Glomerular endothelial cell (primary cell): ENCODE data around the gene GABRR2. TPM values are rescaled to one million over a fixed set of nuclear protein-coding genes. Genes with fewer than 3 reads are reported as not detected.

Source experiments
- DNase-seq: peaks from one replicate; pipeline ENCODE4 v3.0.0-alpha.2; 2011; ENCODE audit warnings: low read depth, low spot score; ENCODE audit errors: extremely low read depth
- total RNA-seq: library from RNA; depleted of rRNA; stranded (reverse); fragments of >200 nt; gene quantifications from 2 replicates; pipeline ENCODE4 v1.2.3, GENCODE V29; 2015

Gene GABRR2
- 0.18 TPM in 1 of 2 replicates, not detected in the other for total RNA-seq

DNA sequence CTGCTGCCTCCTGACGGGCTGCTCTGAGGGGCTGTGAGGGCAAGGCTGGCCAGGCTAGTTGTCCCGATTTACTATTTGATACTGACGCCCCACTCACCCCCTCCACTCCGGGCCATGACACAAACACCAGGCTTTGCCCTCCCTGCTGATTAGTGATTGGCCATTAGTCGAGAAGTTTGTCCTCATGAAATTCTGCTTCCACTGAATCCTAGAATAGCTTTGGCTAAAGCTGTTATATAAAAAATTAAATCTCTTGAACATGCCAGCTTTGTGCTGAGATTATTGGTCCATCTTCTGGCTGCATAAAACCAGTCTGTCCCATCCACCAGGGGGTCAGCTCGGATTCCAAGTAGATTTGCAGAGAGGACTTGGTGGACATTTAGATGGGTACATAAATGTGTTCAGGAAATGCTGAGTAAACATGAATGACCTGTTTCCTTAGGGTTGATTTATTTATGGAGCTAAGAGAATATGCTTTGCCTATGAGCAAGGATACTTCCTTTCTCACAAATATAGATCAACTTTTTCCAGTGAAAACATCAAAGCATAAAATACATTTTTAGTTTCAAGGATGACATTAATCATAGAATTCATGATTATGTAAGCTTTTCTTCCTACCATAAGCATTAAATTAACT lies at the start of gene GABRR2:
GABRR2 (minus strand) TSS at position 51 of the 637 bp plus-strand sequence. CDS start 134 bp downstream, outside the sequence.
- DNase-seq, result no peak

DNA sequence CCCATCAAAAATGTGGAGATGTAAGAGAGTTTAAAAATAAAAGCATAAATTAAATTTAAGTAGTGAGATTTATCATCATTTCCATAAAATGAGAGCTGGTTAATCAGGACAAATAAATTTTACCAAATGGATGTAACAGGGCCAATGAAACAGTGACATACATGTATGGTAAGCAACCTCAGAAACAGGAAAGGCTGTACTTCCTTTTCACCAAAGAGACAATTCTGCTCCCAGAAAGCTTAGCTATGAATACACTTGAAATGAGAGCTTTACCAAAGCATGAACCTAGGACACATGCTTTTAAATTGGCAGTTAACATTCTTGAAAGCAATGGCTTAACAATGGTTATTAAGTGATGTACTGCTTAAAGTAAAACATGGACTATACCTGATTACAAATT lies 49.5 kb upstream of the GABRR2 start:
- no peak for DNase-seq

DNA sequence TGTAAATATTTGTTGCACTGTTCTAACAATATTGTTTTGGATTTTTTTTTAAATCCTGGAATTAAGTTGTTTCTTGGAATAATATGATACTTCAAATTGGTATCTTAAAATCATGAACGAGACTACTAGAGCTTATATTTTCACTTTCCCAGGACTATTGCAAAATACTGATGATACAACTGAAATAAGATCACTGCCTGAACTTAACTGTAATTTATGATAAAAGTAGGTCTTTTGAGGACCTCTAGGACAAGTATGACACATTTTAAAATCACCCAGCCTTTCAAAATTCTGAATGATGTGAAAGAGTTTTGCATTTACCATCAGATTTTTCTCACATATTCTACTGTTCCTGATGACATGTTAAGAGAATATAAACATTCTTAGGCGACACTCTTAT lies 46.1 kb upstream of the GABRR2 start:
- no peak for DNase-seq

DNA sequence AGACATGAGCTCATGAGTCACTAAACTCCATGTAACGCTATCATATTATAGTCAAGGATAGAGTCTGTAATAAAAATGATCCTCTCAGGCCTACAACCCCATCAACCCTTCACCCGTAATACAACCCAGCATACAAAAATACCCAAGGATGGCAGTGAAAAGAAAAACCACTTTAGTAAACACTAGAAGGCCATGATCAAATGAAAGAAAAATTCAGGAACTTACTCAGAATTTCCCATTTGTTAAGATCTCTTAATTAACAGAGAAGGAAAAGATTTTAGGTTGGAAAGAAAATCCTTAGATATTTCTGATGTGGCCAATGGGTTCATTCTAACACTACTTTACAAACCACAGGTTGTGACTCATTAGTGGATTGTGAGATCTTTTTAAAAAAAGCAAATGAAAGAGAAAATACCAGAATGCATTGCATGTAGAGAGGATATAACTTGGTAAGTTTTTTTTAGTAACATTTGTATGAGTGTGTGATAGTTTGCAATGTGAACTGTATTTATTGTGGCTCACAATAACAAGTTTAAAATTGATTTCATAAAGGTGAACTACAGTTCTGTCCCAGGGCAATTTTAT lies 45.4 kb upstream of the GABRR2 start:
- no peak for DNase-seq

DNA sequence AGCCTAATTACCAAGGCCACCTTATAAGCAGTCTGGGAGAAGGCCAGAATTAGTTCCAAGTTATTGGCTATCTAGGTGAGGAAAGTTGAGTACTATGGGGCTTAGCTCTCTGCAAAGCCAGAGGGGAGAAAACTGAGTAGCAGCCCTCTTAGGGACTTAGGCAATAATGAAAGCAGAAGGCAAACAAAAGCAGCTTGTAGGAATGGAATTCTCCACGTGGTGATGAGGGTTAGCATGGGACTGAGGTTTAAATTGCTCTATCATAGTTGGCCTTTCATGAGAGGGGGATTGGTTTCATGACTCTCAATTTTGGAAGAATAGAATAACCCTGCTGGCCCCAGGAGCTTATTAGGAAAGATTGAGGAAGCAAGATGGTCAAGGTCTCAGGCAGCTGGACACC lies 44.5 kb upstream of the GABRR2 start:
- DNase-seq, result no peak

DNA sequence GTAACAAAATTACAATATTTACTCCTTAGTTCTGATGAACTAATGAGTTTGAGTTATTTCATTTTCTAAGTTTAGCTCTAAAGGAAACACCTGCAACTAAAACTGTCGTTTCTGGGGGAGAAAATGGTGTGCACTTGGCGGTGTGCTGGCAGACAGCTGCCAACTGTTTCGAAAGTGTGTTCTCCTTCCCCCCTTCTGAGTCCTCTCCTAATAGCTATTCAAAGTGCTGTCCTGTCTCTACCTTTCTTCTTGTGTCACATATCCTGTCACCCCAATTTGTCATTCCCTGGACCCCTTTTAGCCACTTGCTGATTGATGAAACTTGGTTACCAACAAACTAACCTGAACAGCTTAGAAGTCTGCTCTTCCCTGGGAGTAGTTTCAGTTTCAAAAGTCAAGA lies 42.3 kb upstream of the GABRR2 start:
- DNase-seq, result no peak

DNA sequence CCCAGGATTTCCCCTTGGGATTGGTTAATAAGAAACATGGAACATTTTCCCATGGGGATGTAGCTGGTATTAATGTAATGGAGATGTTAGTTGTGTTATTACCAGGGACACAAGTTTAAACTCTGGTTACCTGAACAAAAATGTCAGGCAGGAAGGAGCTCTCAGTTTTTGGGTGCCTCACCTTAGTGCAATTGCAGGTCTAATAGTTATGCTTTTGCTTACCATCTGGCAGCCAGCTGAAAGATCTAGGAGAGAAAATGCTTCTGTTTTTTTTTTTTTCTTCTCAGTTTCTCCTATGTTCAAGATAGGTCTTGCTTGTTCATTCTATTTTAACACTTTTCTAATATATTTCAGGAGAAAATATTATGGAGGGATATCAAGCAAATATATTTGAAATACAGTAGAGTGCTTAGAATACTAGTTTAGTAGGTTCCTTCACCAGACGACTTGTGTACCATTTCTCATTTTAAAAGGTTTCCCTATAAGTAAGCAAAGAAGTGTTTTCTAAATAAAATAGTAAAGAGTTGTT lies 41.6 kb upstream of the GABRR2 start:
- DNase-seq, result no peak

DNA sequence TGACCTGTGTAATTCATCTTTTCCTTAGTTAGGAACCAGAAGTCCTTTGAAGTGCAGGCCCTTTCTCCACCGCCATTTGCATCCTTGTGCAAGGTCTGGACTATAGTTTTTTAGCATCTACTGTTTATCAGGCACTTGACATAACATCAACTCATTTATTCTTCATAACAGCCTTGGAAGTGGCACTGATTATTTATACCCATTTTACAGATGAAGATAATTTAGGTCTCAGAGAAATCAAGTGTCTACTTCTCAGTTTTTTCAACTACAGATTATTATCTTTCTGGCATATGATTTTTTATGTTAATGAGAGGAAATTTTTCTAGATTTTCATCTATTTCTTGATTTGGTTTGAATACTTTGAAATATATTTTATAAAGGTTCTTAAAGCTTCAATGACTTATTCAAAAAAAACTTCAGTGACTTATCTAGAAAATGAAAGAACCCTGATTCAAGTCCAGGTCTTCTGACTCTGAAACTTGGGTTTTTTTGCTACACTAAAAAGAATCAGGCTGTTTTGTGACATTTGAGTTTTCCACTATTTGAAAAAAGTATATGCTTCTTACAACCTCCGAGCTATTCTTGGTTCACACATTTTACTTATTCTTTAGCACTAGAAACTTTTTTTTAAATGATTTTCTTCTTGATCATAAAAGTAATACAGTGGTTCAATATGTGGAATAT lies 40.6 kb upstream of the GABRR2 start:
- no peak for DNase-seq

DNA sequence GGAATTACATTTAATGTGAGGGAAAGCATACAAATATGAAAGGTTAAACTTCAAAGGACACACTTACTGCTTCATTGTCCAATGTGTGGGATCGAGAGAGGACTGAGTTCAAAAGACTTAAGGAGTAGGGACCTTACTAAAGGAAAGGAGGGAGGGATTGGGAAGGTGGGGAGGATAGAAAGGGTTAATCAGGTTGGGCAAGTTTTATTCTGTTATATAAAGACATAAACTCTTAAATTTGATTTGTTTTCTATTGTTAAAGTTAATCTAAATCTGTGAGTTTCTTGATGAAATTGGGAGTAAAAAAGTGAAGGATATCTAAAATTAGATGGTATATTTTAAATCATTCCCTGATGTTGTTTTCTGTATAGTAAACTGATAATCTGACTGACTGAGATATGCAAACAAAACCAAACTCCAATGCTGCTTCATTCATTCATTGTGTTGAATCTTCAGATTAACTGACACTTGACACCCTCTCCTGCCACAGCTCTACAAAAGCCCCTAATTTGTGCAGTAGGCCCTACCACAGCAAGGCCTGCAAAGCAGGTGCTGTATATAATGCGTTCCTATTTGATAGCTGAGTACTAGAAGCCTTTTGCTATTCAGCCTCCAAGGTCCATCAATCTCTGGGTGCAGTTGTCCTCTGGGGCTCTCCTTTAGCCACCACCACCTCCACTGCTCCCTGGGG lies 38.7 kb upstream of the GABRR2 start:
- DNase-seq, result no peak

DNA sequence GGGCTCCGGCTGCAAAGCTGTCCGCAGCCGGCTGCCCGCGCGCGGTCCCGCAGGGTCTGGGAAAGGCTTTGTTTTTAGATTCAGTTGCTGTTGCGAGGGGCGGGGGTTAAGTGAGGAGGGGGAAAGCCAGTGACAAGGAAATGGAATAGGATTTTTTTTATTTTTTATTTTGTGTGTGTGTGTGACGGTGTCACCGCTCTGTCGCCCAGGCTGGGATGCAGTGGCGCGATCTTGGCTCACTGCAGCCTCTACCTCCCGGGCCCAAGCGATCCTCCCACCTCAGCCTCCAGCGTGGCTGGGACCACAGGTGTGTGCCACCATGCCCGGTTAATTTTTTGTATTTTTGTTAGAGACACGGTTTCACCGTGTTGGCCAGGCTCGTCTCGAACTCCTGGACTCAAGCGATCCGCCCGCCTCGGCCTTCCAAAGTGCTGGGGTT lies 38.0 kb upstream of the GABRR2 start:
- DNase-seq, result no peak

DNA sequence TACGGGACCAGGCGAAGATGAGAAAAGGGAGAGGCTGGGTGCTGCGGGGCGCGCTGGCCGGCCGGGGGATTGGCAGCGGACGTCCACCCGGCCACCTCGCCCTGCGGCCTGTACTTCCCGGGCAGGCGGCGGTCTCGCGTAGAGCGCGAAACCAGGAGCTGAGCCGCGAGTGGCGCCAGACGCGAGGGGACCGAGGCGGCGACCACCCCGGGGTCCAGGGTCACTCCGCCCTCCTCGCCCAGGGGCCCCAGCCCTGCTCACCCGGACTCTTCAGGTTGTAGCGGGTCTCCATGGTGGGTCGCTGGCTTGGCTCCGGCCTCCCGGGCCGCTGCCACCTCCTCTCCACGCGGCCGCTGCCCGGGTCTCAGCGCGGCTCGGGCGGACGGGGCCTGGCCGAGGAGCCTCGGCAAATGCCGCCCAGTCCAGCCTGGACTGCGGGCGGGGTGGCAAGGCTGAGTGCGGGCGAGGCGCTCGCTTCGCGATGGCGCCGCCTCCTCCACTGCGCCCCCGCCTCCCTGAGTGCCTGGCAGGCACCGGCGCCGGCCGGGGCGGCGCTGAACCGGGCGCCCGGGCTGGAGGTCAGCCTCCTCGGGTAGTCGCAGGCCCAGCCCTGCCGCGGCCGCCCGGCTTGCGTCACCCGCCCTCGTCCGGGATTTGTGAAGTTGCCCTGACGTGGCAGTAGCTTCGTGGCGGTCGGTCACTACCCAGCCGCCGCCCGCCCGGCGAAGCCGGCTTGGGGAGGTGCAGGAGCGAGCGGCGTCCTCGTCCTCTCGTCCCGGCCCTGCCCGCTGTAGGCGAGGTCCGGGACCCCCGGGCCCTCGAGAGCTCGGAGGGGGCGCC lies 37.4 kb upstream of the GABRR2 start, which contains the start of gene UBE2J1:
UBE2J1 (minus strand) TSS at position 445 of the 840 bp plus-strand sequence; CDS start at position 292, 153 bp downstream.
- no peak for DNase-seq

DNA sequence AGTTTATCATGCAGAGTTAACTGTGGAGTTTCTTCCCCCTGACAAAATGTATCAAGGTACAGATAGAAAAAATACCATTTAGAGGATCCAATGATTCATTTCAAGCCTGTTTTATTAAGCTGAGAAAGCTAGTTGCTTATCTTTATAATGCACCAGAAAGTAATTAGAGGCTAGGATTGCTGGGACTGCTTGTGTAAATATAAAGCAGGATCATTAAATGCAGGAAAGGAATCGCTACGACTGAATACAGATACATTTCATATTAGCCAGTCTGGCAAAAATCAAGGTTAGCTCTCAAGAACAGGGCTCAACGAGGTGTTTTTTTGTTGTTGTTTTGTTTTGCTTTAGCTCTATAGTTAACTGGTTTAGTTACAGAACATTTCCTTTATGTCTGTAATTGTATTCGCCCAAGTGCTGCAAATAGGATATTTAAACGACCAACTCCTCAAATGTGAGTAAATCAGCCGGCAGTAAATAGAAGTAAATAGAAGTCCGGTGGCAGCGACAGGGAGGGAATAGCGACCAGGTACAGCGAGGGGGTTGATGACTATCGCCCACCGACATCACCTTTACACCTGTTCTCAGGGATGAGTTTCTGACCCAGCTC lies 36.7 kb upstream of the GABRR2 start:
- no peak for DNase-seq

DNA sequence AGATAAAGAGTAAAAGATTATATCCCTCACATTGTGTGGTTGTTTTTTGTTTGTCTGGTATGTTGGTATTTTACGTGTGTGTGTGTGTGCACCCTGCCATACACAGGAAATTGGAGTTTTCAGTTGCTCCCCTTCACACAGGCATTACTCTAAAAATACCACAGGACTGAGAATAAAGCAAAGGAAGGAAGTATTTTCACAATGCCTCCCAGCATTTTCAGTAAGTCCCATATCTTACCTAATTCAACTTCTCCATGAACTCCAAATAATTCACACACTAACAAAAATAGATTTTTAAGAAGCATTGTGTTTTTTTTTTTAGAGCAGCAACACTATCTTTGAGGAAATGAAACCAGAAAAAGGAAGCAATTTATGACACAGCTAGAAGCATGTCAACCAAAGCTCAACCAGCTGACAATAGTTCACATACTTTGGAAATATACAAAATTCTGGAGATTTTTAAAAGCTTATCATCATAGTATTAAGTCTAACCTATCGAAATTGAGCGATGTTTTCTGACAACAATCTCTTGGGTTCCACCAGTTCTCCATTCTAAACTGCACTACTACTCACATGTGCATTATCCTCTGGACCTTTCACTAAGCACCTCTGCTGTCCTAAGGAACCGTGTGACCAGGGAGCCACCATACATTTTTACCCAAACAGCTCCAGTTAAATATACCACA lies 35.3 kb upstream of the GABRR2 start:
- peak; percentile 76 for DNase-seq

DNA sequence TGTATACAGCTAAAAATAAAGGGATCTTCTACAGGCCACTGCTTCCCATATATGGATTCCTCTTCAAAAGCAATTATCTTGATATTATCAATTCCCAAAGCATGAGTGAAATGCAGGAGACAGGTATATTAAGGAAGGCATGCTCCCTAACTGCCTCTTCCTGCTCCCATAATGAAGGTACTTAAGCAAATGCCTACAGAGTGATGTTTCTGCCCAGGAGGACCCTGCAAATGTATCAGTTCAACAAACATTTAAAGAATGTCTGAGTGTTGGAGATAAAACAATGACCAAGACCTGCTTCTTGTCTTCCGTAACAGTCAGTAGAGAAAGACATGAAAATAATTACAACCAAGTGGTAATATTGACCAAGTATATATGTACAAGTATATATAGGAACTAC lies 33.3 kb upstream of the GABRR2 start:
- DNase-seq, result no peak

DNA sequence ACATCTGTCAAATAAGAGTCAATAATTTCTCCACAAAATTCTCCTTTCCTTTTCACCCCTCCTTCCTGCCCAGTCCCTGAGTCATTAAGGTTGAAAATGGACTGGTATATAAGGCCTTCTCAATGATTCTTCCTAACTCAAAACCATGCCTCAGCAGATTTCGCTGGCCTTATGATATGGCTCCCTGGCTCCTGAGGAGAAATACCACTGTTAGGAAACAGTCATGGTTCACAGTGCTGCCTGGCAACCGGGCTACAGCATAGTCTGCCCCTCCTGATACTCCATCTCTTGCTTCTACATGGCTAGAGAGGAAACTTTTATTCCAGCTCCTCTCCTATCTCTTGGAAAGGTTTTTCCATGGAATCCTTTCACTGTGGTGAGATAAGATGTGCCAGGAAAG lies 32.7 kb upstream of the GABRR2 start:
- DNase-seq, result no peak

DNA sequence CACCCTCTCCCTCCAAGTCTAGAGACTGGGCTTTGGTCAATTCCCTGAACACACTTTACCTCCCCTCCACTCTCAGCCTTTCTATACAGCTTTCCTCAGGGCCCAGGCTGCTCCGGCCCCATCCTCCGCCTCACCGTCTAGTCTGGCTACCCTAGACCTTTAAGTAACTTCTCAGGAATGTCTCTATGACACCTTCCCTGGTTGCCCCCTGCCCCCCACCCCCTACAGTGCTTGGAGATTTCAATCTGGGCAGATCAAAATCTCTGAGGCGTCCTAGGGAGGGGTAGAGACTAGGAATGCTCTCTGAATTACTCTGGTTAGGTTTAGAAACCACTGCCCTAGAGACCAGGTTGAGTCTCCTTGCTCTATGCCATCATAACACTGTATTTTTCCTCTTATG lies 31.3 kb upstream of the GABRR2 start:
- DNase-seq, result no peak

DNA sequence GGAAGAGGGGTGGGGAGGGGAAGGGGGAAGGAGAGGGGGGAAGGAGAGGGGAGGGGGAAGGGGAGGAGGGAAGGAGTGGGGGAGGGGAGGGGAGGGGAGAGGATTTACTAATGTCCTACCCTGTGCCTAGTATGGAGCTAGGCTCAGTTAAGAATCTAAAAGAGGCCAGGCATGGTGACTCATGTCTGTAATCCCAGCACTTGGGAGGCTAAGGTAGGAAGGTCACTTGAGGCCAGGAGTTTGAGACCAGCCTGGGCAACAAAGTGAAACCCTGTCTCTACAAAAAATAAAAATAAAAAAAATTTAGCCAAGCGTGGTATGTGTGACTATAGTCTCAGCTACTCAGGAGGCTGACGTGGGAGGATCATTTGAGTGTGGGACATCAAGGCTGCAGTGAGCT lies 24.5 kb upstream of the GABRR2 start:
- DNase-seq, result no peak

DNA sequence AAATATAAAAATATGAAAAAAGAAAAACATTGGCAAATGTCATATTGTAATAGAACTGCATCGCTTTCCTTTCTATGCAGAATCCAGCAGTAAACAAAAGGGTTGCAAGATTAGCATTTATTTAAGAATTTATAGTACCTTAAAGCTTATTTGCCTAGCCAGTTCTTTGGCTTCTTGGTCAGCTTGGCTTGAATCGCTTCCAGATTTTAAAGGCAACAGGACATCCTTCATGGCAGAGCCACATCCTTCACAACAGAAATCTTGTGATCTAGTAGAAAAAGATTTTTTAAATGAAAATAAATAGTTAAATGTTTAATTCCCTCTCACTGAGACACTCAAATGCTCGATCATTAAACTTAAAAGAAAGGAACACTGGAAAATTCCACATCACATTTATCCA lies 20.1 kb upstream of the GABRR2 start:
- DNase-seq, result no peak

DNA sequence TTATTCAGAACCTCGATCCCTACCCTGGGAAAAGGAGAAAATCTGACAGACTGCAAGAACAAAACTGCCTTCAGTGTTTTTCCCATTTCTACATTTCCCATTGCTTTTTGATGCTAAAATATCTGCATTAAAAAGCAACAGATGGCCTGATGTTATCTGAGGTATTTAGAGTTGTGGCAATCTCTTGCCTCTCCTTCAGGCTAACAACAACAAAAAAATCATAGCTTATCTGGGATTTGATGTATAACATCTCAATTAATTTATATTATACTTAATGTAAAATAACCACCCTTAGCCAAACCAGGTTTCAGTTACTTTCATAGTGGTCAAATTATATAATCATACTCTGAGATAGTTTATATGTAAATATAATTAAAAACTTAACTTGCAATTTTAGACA lies 15.8 kb upstream of the GABRR2 start:
- DNase-seq, result no peak
